Prostate gland (tissue), 2 donors: ENCODE data around the gene CPA5. TPM values are rescaled to one million over a fixed set of nuclear protein-coding genes. Genes with fewer than 3 reads are reported as not detected.

ENCODE experiments used
- DNase-seq: peaks from one replicate; pipeline ENCODE4 v3.0.0-alpha.2; 2019; ENCODE audit warnings: low spot score
- H3K27ac ChIP-seq, 2 donors: fragments of 200-600 bp; sonication (generic); 2 replicates each; pipeline ENCODE4 v1.5.1; 2017 to 2019
- H3K27me3 ChIP-seq: fragments of 200-600 bp; sonication (generic); replicated peaks from 2 replicates; pipeline ENCODE4 v1.5.1; 2019; ENCODE audit not compliant: insufficient read depth
- H3K36me3 ChIP-seq, 2 donors: fragments of 200-600 bp; sonication (generic); 1 replicate in 1 of 2; 2 replicates in 1 of 2; pipeline versions ENCODE4 v1.5.1 to v1.8.1; 2017 to 2019
- H3K4me1 ChIP-seq: fragments of 200-600 bp; sonication (generic); replicated peaks from 2 replicates; pipeline ENCODE4 v1.5.1; 2019
- H3K4me3 ChIP-seq, 2 donors: fragments of 200-600 bp; sonication (generic); 2 replicates each; pipeline ENCODE4 v1.5.1; 2017 to 2019
- H3K9me3 ChIP-seq: fragments of 200-600 bp; sonication (generic); 2 replicates; pipeline ENCODE4 v1.5.1; 2017
- CTCF ChIP-seq, 4 experiments: fragments of 200-600 bp in 2 of 4; fragments of 450-650 bp in 2 of 4; sonication (generic) in 2 of 4; IDR thresholded peaks; 1 replicate in 3 of 4; 2 replicates in 1 of 4; pipeline ENCODE4 v1.5.1; 2016 to 2019; ENCODE audit warnings: antibody characterized with exemption in 4 of 4, mild to moderate bottlenecking in 2 of 4, moderate library complexity in 2 of 4
- POLR2A ChIP-seq: fragments of 450-650 bp; IDR thresholded peaks from one replicate; pipeline ENCODE4 v1.6.1; 2016; ENCODE audit warnings: antibody characterized with exemption, mild to moderate bottlenecking
- POLR2AphosphoS5 ChIP-seq: sonication (generic); formaldehyde crosslinking; IDR thresholded peaks from one replicate; pipeline ENCODE4 v1.6.1; 2017; ENCODE audit warnings: antibody characterized with exemption
- WGBS: methylation state at CpG from one replicate; pipeline ENCODE4 v1.1.5; 2018; 5-methylcytosine and 5-hydroxymethylcytosine counted together
- intact Hi-C: fragments of 100-400 bp; cut with DNase I; formaldehyde crosslinking; loops from one replicate; pipeline ENCODE4 v1.14.2; 2022
- total RNA-seq, 2 donors: library from RNA; depleted of rRNA; stranded (reverse); fragments of >200 nt; gene quantifications; one replicate each; pipeline ENCODE4 v1.1.0, GENCODE V29; 2016

Gene CPA5
- total RNA-seq = 1 to 10 TPM in 1 of 2 donors, not detected in 1; 1.5 TPM

GRCh38 chr7:130344271-130344866 lies at the start of gene CPA5:
Gene CPA5, plus strand, starts transcription at chr7:130344816. Its CDS starts 1,670 bp downstream, at chr7:130346486.
- H3K36me3 ChIP-seq = no peaks in the 10 kb centered on the region

GRCh38 chr7:130296221-130296951 lies 48.2 kb upstream of the CPA5 start:
- whole genome bisulfite sequencing = 82% methylated on average over 13 of the region's 13 CpGs
- no peak for TF ChIP-seq POLR2A
- no peak for TF ChIP-seq POLR2AphosphoS5
- no peak for TF ChIP-seq CTCF (IDR thresholded peaks at IDR 0.05)
- intact Hi-C loops = no loop called here
- Histone ChIP-seq H3K4me1 (no peaks in the 10 kb centered on the region), H3K9me3 (no peaks in the 10 kb centered on the region), H3K4me3 (no peak overlapping the region), H3K36me3 (no peaks in the 10 kb centered on the region), H3K27ac (no peak overlapping the region), H3K27me3 (no peaks in the 10 kb centered on the region)
- no peak for DNase-seq

More at GRCh38 chr7:130344271-130344866, at the start of gene CPA5:
- intact Hi-C loops = no loop called here
- H3K4me3 ChIP-seq = no peak within 1 kb of the TSS
- no peak for DNase-seq
- 96% methylated on average over 5 of the region's 5 CpGs for WGBS
- H3K27me3 ChIP-seq = no peaks in the 10 kb centered on the region
- H3K27ac ChIP-seq = no peak within 1 kb of the TSS
- no peaks in the 10 kb centered on the region for H3K4me1 ChIP-seq
- H3K9me3 ChIP-seq = no peaks in the 10 kb centered on the region
- TF ChIP-seq POLR2AphosphoS5 (no peak), CTCF (IDR thresholded peaks at IDR 0.05) (no peak), POLR2A (no peak)

GRCh38 chr7:130297628-130298543 lies 46.7 kb upstream of the CPA5 start:
- Histone ChIP-seq H3K4me3 (no peak overlapping the region), H3K4me1 (no peaks in the 10 kb centered on the region), H3K27ac (no peak overlapping the region), H3K27me3 (no peaks in the 10 kb centered on the region), H3K36me3 (no peaks in the 10 kb centered on the region), H3K9me3 (no peaks in the 10 kb centered on the region)
- TF ChIP-seq POLR2A = no peak
- TF ChIP-seq POLR2AphosphoS5 = no peak
- no peak for DNase-seq
- intact Hi-C loops = no loop called here
- WGBS = 86% methylated on average over 20 of the region's 20 CpGs

DNA sequence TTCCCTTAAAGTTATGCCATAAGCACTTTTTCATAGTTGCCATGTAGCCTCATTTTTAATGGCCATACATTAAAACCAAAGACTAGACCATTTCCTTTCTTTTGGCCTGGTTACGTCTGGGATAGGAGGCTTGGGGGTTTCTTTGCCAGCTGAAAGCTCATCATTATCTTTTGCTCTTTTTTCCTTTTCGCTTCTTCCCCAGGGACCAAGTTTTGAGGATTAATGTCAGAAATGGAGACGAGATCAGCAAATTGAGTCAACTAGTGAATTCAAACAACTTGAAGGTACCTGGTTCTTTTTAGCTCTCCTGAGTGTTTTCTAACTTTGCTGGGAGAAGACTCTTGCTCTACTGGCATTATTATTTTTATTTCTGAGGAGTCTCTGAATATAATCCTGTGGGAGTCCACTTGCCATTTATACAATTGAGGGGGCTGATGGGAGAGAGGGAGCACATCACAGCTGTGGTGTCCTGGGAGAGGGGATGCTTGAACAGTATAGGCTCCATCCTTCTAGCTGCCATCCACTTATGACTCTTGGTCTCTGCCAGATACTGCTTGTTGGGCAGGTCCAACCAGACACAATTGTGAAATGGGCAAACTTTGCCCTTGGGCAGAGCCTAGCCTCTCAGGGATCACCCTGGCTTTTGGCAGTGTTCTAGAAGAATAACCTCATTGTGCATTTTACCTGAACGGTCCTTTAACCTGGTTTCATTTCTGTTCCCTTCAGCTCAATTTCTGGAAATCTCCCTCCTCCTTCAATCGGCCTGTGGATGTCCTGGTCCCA lies 45.9 kb upstream of the CPA5 start:
- TF ChIP-seq POLR2A (no peak), POLR2AphosphoS5 (no peak), CTCF (IDR thresholded peaks at IDR 0.05) (no peak)
- no peak for DNase-seq
- intact Hi-C loops = no loop called here
- Histone ChIP-seq H3K36me3 (no peaks in the 10 kb centered on the region), H3K27ac (no peak overlapping the region), H3K4me1 (no peaks in the 10 kb centered on the region), H3K4me3 (no peak overlapping the region), H3K27me3 (no peaks in the 10 kb centered on the region), H3K9me3 (no peaks in the 10 kb centered on the region)
- WGBS = 85% methylated on average over 5 of the region's 5 CpGs
